Stimulated activated CD4-positive, alpha-beta T cell treated with anti-CD3 and anti-CD28 coated beads, Interleukin-2, amount 100 ng/mL, for 48 hours (primary cell): ENCODE data around the gene PANX2.
"Not testable (repeated sequence)": the region's sequence is repeated elsewhere in the genome, so short reads cannot be mapped to it uniquely, and the experiment has no call there.

Experiments
- DNase-seq, 2 donors: peaks; one replicate each; pipeline ENCODE4 v3.0.0-alpha.2; 2020

PANX2 gene

DNA sequence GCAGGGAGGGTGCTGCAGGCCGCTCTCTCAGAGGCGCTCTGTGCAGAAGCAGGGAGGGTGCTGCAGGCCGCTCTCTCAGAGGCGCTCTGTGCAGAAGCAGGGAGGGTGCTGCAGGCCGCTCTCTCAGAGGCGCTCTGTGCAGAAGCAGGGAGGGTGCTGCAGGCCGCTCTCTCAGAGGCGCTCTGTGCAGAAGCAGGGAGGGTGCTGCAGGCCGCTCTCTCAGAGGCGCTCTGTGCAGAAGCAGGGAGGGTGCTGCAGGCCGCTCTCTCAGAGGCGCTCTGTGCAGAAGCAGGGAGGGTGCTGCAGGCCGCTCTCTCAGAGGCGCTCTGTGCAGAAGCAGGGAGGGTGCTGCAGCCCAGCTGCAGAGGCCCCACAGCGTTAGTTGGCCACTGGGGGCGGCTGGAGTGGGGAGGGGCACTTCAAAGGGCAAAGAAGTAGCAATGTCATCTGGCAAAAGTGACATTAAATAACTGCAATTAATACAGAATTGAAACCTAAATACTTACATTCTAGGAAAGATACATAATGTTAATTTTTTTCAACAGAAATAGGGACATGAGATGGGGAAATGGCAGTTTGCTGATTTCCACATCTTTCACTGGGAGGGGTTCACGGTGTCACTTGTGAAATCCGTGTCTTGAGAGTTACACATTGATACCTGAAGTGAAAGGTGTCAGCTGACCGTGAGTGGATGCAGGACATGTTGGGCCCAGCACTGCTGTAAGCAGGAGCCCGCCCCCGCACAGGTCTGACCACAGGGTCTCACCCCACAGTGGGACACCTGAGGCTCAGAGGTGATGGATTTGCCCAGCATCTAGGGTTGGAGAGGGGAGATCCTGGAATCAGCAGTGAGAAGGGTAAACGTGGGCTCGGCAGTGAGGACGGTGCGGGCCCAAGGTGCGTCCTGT is 23.0 kb upstream of the PANX2 start:
- DNase-seq: not testable (repeated sequence)

DNA sequence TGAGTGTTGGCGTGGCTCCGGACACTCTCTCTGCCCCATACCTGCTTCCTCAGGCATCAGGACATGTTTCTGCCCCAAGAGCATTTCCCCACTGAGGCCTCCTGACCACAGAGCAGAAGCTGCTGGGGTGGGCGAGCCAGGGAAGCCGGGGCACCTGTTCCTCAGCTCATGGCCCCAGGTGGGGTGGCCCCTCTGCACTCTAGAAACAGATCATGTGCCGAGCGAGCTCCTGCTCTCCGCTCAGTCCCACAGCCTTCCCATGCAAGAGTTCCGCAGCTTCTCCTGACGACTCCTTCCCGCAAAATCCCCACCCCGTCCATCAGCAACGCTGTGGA is 22.4 kb upstream of the PANX2 start:
- DNase-seq: no peak

DNA sequence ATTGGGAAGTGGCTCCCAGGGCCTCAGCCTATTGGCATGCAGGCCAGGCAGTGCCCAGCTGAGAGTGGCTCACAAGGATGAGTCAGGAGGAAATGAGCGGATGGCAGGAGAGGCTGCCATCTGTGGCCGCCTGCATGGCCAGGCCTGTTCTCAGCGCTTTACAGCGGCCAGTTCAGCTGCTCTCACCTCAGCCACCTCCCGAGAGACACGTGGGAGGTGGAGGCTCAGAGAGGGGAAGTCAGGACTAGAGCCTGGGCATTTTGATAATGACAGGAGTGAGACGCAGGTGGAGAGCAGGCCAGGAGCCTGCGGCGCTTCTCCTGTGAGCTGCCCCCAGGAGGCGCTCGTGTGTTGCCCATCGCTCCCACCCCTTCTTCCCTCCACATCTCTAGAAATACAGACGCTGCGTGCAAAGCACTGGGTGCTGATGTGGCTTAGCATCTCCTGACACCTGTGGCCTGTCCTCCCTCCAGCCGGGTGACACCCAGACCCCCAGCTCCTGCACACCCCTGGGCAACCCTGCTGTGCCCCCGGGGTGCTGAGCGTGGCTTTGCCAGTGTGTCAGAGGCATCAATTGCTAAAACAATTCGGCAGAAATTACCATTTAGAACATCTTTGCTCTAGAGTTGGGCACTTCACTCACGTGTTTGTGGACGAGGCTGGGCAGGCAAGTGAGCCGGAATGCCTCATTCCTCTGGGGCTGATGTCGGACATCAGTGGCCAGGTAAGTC is 21.4 kb upstream of the PANX2 start:
- peak; percentile 62 to 72 for DNase-seq

DNA sequence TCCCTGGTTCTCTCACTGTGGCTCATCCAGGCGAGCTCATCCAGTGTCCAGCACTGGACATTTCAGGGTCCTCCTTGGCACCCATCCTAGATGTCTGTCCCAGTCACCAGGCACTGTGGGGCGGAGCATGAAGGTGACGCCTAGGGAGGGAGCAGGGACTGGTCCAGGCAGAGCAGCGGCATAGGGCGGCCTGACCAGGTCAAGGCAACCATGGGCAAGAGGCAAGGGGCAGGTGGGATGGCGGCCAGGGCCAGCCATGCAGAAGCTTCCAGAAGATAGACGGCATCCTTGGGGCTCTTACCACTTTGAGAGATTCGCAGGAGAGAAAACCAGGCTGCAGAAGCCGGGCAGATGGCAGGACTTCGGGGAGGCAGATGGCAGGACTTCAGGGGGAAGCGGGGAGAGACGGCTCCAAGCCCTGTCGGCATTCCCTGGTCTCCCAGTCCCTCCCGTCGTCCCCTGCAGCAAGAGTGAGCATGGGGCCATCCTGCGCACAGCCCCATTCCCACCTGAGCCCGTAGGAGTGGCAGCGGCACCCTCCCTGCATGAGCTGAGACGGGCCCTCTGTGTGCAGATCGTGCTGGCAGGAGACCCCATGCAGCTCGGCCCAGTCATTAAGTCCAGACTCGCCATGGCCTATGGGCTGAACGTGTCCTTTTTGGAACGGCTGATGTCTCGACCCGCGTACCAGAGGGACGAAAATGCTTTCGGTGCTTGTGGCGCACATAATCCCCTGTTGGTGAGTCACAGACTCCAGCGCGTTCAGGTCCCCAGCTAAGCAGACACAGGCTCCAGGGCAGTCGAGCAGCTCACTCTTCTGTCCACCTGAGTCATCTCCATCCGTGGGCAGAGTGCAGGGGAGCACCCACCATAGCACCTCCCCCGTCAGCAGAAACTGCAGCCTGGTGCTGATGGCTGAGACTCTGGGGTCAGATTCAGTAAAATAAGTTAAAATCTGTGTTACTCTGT is 20.1 kb upstream of the PANX2 start:
- no peak for DNase-seq

DNA sequence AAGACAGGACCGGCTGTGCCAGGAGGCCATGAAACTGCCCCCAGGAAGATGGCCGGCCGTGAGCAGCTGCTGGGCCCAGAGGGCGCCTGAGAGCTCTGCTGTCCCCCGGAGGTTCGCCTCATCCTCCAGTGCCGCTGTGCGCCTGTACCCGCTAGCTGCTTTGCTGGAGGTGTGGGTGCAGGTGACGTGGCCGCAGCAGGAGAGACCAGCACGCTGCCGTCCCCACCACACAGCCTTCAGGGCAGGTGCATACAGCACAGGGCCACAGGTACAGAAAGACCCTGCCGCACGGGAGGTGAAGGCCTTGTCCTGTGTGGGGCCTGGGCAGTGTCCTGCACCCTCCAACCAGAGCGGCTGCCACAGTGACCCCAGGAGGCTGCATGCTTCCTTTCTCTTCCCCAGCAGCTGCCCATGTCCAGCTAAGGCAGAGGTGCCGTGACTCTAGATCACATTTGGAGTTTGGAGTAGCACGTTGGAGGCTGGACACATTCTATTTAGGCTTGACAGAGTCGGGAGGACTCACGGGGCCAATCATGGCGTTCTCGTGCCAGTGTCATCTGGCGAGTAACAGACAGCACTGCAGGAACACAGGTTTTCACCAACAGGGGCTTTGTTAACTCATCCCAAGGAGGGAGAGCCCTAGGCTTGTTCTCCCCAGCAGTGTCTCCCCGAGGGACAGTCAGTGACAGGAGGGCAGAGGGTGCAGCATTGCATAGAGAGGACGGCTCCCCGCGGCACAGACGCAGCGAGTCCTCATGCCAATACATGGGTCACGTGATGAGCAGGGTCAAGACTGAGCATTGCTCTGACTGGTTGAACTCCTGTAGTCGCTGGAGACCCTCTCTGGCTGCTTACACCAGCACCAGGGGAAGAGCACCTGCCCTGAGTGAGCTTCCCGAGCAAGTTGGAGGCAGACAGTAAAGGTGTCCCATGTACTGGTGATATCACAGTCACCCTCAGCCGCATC is 18.7 kb upstream of the PANX2 start:
- DNase-seq: no peak

DNA sequence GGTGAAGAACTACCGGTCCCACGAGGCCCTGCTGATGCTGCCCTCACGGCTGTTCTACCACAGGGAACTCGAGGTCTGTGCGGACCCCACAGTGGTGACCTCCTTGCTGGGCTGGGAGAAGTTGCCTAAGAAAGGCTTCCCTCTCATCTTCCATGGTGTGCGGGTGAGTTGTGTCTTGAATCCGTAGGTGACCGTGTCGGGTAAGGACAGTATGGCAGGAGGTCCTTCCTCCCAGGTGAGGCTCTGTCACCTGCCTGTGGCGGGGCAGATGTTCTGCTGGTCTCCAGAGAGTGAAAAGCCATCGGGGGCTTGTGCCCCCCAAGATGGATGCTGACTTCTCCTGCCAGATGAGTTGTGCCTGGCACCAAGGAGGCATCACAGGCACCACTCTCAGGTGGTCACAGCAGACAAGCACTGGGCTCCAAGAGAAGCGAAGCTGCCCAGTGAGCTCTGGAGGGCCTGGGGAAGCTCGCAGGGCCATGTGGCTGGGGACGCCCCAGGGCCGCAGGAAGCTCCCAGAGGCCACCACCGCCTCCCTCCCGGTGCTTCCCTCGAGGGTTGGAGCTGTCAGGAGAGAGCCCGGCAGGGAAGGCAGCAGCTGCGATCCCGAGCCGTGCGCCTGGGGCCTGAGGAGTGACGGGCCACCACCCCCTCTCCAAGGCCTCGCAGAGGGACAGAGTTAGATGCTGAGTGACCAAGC is 17.3 kb upstream of the PANX2 start:
- no peak for DNase-seq

DNA sequence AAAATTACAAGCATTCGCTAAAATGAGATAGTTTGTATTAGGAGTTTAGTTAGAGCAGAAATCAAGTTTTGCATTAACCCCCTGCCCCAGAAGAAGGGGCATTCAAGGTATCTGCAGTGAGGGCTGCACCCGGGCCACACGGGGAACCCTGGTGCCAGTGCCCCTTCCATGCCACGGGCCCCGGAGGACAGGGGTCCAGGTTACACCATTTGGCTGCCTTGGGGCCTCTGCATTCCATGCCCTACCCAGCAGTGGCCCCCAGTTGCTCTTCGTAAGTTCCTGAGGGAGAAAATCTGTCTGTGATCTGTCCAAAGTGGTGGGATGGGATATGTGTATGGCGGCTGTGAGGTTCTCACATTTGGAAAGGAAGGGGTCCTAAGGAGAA is 16.8 kb upstream of the PANX2 start:
- no peak for DNase-seq

DNA sequence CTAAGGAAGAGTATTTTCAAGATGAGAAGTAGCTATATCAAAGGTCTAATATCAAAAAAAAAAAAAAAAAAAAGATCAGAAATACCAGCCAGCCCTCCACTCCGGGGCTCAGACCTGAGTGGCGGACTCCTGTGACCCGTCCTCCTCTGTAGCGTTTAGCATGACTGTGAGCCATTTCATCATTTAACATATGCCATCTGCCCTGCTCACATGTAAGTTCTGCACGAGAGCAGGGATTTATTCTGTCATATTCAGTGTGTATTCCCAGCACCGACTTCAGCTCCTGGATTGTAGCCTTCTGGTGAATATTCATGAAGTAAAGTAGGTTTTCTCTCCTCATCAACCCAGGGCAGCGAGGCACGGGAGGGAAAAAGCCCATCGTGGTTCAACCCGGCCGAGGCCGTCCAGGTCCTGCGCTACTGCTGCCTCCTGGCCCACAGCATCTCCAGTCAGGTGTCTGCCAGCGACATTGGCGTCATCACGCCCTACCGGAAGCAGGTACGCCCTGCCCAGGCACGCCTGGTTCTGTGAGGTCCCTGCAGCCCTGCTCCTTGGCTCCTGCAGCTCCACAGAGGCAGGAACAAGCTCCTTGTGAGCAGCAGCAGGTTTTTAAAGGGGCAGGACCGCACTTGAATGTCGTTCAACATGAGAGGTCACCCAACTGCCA is 12.7 kb upstream of the PANX2 start:
- DNase-seq: no peak

DNA sequence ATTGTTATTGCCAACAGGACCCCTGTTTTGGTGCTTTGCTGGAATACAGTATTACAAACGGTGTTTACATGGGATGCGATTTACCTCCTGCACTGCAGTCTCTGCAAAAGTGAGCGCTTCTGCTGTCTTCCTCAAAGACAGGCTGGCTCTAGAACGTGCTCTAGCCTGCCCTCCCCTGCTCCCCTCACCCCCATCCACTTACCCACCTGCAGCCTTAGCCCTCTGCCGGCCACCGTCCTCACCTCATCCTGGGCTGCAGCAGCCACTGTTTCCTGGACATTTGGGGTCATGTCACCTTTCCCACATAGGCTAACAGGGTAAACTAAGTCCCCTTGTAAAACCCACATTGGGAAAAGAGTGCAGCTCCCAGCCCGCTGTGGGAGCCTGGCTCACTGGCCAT is 9.6 kb upstream of the PANX2 start:
- no peak for DNase-seq

DNA sequence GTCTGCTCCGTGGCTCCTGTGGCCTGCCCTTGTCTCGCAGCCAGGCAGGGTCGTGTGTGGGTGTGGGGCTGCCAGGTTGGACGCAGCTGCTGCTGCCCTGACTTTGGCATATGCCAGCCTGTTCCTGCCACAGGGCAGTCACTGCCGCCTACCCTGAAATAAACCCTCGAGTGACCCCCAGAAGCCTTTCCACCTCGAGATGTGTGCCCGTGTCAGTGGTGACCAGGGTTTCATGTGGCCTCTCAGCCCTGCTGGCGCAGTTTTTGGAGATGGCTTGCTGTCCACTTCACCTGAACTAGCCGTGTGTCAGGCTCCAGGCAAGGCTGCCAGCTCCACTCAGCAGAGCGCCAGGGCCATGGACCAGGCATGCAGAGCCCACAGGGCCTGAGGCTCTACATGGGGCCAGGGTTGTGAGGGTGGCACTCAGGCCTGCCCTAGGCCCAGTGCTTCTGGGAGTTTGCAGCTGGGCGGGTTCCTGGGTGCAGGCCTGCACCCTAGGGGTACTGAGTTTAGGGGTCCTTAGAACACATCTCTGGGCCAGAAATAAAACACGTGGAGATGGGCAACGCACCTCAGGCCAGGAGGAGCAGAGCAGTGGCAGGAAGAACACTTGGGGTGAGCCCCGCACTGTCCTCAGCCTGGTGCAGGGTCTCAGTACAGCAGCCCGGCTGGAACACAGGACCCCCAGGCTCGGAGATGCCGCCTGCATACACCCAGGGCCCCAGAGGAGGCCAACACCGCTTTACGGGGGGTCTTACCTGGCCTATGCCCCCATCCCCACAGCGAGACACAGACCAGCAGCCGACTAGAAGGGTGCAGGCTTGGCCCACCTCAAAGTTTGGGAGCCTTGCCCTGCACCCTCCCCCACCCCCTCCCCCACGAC is 8.8 kb upstream of the PANX2 start:
- DNase-seq: no peak

DNA sequence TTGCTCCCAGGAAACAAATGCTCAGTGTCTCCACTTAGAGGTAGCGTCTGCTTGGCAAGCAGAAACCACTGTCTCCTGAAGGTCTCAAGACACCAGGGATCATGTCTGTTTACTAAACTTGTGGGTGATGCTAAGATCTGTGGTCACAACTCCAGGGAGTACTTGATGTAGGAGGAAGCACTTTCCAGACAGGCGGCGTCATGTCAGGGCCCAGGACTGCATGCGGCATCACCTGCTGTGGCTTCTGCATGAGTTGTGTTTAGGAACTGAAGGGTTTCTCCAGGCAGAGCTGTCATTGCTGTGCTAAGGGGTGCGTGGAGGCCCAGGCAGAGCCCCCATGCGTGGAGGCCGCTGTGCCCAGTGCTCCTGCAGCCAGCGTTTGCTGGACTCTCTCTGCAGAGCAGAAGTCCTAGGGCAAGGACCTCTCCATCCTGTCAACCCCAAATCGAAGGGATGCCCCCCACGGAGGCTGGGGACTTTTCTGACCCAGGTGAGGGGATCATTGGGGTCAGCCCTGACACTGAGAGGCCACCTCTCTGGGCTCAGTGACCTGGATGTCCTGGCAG is 8.1 kb upstream of the PANX2 start:
- no peak for DNase-seq

DNA sequence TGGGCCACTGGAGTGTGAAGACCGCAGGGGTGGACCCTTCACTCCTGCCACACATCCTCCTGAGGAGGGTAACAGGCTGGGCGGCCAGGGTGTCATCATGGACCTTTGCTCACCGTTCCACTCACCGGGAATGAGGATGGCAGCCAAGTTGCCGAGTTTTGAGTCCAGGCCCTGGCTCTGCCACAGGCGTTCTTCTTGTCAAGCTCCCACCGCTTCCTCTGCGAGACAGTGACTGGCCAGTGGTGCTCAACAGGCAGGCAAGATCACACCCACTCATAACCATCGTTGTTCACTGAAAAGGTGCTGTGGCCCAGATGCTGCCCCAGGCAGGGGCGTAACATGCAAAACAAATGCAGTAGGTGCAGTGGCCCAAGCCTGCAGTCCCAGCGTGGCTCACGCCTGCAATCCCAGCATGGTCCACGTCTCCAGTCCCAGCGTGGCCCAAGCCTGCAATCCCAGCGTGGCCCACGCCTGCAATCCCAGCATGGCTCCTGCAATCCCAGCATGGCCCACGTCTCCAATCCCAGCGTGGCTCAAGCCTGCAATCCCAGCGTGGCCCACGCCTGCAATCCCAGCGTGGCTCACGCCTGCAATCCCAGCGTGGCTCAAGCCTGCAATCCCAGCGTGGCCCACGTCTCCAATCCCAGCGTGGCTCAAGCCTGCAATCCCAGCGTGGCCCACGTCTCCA is 5.0 kb upstream of the PANX2 start:
- DNase-seq: no peak

DNA sequence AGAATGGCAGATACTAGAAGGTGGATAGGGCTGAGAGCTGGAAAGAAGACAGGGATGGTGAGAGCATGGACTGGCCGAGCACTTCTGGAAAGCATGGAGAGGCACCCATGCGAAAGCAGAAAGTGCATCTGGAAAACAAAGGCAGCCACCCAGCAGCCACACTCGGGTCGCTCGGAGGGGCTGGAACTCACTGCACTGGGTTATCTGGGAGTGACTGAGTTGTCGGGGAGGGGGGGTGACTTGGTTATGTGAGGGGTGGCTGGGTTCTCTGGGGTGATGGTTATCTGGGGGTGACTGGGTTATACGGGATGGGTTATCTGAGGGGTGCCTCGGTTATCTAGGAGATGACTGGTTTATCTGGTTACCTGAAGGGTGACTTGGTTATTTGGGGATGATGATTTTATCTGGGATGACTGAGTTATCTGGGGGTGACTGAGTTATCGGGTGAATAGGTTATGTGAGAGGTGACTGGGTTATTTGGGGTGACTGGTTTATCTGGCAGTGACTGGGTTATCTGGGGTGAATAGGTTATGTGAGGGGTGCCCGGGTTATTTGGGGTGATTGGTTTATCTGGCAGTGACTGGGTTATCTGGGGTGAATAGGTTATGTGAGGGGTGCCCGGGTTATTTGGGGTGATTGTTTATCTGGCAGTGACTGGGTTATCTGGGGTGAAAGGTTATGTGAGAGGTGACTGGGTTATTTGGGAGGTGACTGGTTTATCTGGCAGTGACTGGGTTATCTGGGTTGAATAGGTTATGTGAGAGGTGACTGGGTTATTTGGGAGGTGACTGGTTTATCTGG is 2.6 kb upstream of the PANX2 start:
- DNase-seq: no peak

DNA sequence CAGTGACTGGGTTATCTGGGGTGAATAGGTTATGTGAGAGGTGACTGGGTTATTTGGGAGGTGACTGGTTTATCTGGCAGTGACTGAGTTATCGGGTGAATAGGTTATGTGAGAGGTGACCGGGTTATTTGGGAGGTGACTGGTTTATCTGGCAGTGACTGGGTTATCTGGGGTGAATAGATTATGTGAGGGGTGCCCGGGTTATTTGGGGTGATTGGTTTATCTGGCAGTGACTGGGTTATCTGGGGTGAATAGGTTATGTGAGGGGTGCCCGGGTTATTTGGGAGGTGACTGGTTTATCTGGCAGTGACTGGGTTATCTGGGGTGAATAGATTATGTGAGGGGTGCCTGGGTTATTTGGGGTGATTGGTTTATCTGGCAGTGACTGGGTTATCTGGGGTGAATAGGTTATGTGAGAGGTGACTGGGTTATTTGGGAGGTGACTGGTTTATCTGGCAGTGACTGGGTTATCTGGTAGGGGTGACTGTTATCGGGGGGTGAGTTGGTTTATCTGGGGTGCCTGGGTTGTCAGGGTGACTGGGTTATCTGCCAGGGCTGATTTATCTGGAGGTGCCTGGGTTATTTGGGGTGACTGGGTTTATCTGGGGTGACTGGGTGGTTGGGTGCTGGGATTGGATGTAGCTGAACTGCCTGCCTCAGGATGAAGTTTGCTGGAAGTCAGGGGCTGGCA is 1.9 kb upstream of the PANX2 start:
- not testable (repeated sequence) for DNase-seq

DNA sequence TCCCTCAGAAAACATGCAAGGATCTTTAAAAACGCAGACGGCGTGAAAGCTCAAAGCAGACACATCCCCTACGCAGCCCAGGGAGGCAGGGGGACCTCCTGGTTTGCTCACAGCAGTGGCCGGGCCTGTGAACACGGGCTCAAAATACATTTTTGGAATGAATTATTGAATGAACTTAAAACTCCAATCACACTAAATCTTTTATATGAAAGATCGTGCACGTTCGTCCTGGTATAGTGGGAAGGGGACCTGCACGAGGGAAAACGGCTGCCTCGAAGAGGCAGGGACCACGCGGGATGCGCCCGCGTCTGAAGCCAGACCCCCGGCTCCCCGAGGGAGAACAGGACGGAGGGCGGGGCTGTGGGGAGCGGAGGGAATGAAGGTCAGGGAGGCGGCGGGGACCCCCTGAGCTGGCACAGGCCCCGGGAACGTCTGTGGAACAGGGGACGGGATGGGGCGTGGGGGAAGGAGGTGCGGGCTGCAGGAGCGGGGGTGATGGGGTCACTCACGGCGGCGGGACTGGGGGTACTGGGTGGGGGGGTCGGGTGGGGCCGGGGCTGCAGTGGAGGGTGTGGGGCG is 1.3 kb upstream of the PANX2 start:
- no peak for DNase-seq

DNA sequence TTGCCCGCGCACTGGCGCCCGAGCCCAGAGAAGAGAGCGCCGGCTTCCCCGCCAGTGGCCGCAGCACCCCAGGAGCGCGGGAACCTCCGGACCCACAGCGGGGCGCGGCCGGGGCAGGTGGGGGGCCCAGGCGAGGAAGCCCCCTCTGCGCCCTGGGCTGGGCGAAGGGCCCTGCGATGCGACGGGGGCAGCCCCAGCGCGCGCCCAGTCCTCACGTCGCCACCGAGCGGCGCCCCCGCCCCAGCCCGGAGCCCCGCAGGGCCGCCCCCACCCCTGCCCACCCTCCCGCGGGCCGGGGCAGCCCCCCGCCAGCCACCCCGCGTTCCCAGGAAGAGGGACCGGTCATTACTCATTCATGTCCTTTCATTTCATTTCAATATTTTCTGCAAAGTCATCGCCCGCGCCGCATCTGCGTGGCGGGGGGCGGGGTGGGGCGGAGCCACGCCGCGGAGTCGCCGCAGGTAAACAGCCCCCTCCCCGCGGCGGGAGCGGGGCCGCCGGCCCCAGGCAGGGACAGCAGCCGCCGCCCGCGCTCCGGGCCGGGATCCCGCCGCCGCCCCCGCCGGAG is 673 bp upstream of the PANX2 start:
- peak; percentile 54 to 57 for DNase-seq
